T1000 (cell line): ENCODE measurements around the gene TM9SF3.
"Not testable (repeated sequence)": the region's sequence is repeated elsewhere in the genome, so short reads cannot be mapped to it uniquely, and the experiment has no call there.

Source experiments
- DNase-seq: peaks from one replicate; lab custom pipeline; 2025; ENCODE audit warnings: mixed read lengths; lab: John Stamatoyannopoulos, UW

The TM9SF3 gene

GRCh38 chr10:96600337-96600736 lies 13.5 kb upstream of the TM9SF3 start:
- no peak for DNase-seq

- no peak for DNase-seq
Measured at GRCh38 chr10:96598846-96599245, 12.0 kb upstream of the TM9SF3 start.

- DNase-seq: no peak
Measured at GRCh38 chr10:96596422-96597407, 9.9 kb upstream of the TM9SF3 start.

- no peak for DNase-seq
Measured at GRCh38 chr10:96595741-96596140, 8.9 kb upstream of the TM9SF3 start.

- no peak for DNase-seq
Measured at GRCh38 chr10:96591946-96592345, 5.1 kb upstream of the TM9SF3 start.

GRCh38 chr10:96588616-96589419 lies 2.0 kb upstream of the TM9SF3 start:
- no peak for DNase-seq

- DNase-seq: no peak
Measured at GRCh38 chr10:96588060-96588554, 1.3 kb upstream of the TM9SF3 start.

GRCh38 chr10:96587264-96588059 lies 650 bp upstream of the TM9SF3 start:
- peak; percentile 87 for DNase-seq

GRCh38 chr10:96585736-96586418 lies 935 bp downstream of the TM9SF3 start:
- DNase-seq: no peak

GRCh38 chr10:96584474-96584873 lies 2.3 kb downstream of the TM9SF3 start:
- no peak for DNase-seq

GRCh38 chr10:96584035-96584434 lies 2.8 kb downstream of the TM9SF3 start:
- DNase-seq: no peak

GRCh38 chr10:96579133-96579532 lies 7.7 kb downstream of the TM9SF3 start:
- DNase-seq: no peak

- DNase-seq: no peak
Measured at GRCh38 chr10:96578633-96579032, 8.2 kb downstream of the TM9SF3 start.

GRCh38 chr10:96578022-96578421 lies 8.8 kb downstream of the TM9SF3 start:
- DNase-seq: no peak

- DNase-seq: no peak
Measured at GRCh38 chr10:96577069-96577468, 9.7 kb downstream of the TM9SF3 start.

- no peak for DNase-seq
Measured at GRCh38 chr10:96576277-96576980, 10.4 kb downstream of the TM9SF3 start.

- not testable (repeated sequence) for DNase-seq
Measured at GRCh38 chr10:96574564-96574963, 12.2 kb downstream of the TM9SF3 start.

GRCh38 chr10:96573036-96573435 lies 13.8 kb downstream of the TM9SF3 start:
- DNase-seq: no peak

- DNase-seq: no peak
Measured at GRCh38 chr10:96570983-96571964, 15.5 kb downstream of the TM9SF3 start.
